Diencephalon (tissue), 1 donor: Measurements from ENCODE around the gene ULK2. TPM values are rescaled to one million over a fixed set of nuclear protein-coding genes. Genes with fewer than 3 reads are reported as not detected.

Experiments used
- small RNA-seq: library from RNA; depleted of rRNA; stranded (forward); fragments of <200 nt; gene quantifications from one replicate; pipeline ENCODE3, GENCODE V24; 2014
- total RNA-seq: library from RNA; depleted of rRNA; stranded (reverse); fragments of >200 nt; gene quantifications from one replicate; pipeline ENCODE4 v1.2.3, GENCODE V29; 2014

Gene ULK2
- total RNA-seq: 154 TPM

DNA sequence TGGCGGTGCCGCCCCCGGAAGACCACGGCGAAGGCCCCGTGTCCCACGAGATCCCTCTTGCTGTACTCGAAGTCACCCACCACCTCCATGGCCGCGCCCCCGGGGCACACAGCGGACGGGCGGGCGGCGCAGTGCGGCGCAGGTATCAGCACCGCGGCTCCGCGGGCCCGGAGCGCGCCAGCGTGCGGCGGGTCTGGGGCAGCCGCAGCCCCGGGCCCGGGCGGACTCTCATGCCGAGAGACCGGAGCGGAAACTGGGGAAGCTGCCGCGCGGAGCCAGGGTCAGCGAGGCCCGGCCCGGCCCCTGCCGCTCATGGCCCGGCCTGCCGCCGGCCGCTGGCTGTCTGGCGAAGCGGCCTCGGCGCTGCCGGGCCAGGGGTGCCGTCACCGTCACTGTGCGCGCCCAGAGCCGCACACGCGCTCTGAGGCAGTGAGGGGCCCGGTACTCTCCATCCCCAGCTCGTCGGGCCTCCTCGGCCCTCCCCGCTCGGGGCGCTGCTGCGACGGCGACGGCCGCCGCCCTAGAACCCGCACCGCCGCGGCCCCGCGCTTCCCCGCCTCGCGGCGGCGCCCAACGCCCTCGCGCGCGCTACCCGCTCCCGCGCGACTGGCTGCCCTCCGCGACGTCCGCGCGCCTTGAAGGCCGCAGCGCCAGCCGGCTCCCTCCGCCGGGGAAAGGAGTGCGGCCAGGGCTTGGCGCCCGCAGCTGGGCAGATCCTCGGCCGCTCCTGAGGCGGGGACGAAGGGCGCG lies at the start of gene ULK2:
ULK2 (minus strand) TSS at position 608 of the 750 bp plus-strand sequence; CDS start at position 89, 519 bp downstream.

GRCh38 chr17:19747829-19748806 lies 119.6 kb downstream of the ULK2 start, which contains the start of gene ALDH3A1:
Gene ALDH3A1 (minus strand): TSS chr17:19748298. CDS start chr17:19745129, 3,169 bp downstream.

Small RNA genes lying within 50 kb of the gene (small RNA-seq; reads per million reads assigned to genes)
- gene AC015726.2: not detected

Other genes with a start within 250 kb of the ULK2 start
- gene ALDH3A2, start 219.2 kb downstream of the ULK2 start, total RNA-seq: 73.4 TPM
- gene SLC47A2, start 151.4 kb downstream of the ULK2 start, total RNA-seq: 6.2 TPM
- gene ALDH3A1, start 119.6 kb downstream of the ULK2 start, total RNA-seq: 0.46 TPM
- 40.4 TPM for gene AKAP10, start 109.9 kb upstream of the ULK2 start, total RNA-seq
- gene SPECC1, start 141.4 kb upstream of the ULK2 start, total RNA-seq: 68.3 TPM